Measurements from ENCODE around the gene SMIM10L2A. TPM values are rescaled to one million over a fixed set of nuclear protein-coding genes. Genes with fewer than 3 reads are reported as not detected.
A peak's percentile ranks its signal among the peaks of the same experiment; 100 is the strongest.
"Not testable (repeated sequence)": the region's sequence is repeated elsewhere in the genome, so short reads cannot be mapped to it uniquely, and the experiment has no call there.

SMIM10L2A gene
- total RNA-seq, 1 donor from 2014 or later: 1.5 TPM

GRCh38 chrX:135420831-135421230, 913 bp upstream of the SMIM10L2A start:
- TF ChIP-seq POLR2AphosphoS5 (IDR thresholded peaks at IDR 0.05; ENCODE audit: insufficient read depth in 1 of 2, low read depth in 1 of 2) (no peak), POLR2A (IDR thresholded peaks at IDR 0.05) (no peak), CTCF (IDR thresholded peaks at IDR 0.05) (no peak)
- peak in 1 of 2 donors; percentile 29 for DNase-seq (ENCODE audit: extremely low spot score in 2 of 2)
- H3K36me3 ChIP-seq: no peaks in the 10 kb centered on the region
- no peaks in the 10 kb centered on the region for H3K27me3 ChIP-seq
- intact Hi-C loops (cut with DNase I): no loop called here
- H3K9me3 ChIP-seq: no peaks in the 10 kb centered on the region
- peaks cover 5% of the 10 kb centered on the region for H3K4me1 ChIP-seq
- H3K4me3 ChIP-seq: no peak overlapping the region
- no peak overlapping the region for H3K27ac ChIP-seq

DNA sequence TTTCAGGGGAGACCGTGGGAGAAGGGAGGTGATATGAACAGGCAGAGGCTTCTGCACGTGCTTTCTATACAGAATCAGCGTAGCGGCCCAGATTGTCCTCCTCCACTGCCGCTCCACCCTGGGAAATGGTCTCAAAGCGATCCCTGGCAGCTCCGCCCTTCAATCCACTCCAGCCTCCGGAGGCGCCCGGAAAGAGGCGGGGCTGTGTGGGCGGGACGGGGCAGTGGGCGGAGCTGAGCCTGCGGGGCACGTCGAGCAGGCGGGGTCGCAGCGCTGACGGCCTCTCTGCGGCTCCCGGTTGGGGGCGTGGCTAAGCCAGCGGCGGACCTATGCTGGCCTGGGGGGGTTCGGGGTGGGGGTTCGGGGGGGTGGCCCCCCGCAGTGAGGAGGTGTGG, 210 bp upstream of the SMIM10L2A start:
- no peaks in the 10 kb centered on the region for H3K27me3 ChIP-seq
- H3K4me1 ChIP-seq: peaks cover 5% of the 10 kb centered on the region
- H3K9me3 ChIP-seq: no peaks in the 10 kb centered on the region
- TF ChIP-seq POLR2AphosphoS5 (IDR thresholded peaks at IDR 0.05; ENCODE audit: insufficient read depth in 1 of 2, low read depth in 1 of 2) (peak in 1 of 2 donors; percentile 43), POLR2A (IDR thresholded peaks at IDR 0.05) (no peak)
- no peak for DNase-seq (ENCODE audit: extremely low spot score in 2 of 2)
- H3K36me3 ChIP-seq: no peaks in the 10 kb centered on the region
- intact Hi-C loops (cut with DNase I): no loop called here
- peak overlapping the region; percentile 49 to 58 for H3K4me3 ChIP-seq
- no peak overlapping the region for H3K27ac ChIP-seq

- intact Hi-C loops (cut with DNase I); H3K36me3 ChIP-seq: not testable (repeated sequence)
These were observed 1.0 kb downstream of the SMIM10L2A start for GRCh38 chrX:135422810-135423168.

DNA sequence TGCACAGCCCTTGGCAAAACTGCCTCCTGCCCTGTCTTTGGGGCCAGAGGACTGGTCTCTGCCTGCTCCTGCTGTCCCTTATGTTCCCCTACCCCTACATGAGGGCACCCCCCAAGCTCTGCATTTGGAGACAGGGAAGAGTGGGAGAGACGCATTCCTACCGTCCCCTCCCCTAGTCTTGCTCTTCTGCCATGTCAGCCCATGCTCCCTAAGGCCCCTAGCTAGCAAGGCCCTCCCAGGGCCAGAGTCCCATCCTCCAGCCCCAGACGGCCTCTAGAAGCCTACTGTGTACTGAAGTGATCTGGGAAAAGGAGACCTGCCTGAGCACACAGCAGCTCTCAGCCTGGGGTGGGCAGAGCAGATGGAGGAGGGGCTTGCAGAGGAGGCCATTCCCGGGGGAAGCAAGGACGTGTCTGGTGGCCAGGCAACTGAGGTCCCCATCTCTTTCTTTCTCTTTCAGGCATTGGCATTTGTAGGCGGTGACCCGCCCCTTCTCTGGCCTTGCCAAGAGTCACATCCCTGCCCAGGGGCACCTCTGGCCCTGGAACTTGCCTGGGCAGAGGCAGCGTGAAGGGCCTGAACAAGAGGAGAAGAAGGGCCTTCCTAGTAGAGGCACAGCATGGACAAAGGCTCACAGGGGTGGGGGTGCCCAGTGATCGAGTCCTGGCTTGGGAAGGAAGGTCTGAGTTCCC, 1.6 kb downstream of the SMIM10L2A start:
- H3K4me1 ChIP-seq; H3K36me3 ChIP-seq; DNase-seq (ENCODE audit: extremely low spot score in 2 of 2); H3K4me3 ChIP-seq; H3K27ac ChIP-seq; H3K27me3 ChIP-seq; H3K9me3 ChIP-seq; intact Hi-C loops (cut with DNase I): not testable (repeated sequence)

More at GRCh38 chrX:135422810-135423168, 1.0 kb downstream of the SMIM10L2A start:
- Histone ChIP-seq H3K27ac (peak overlapping the region; percentile 36), H3K4me3 (peak overlapping the region; percentile 49 to 58)
- H3K27me3 ChIP-seq; H3K9me3 ChIP-seq; H3K4me1 ChIP-seq; DNase-seq (ENCODE audit: extremely low spot score in 2 of 2): not testable (repeated sequence)

- Histone ChIP-seq H3K9me3 (no peaks in the 10 kb centered on the region), H3K36me3 (no peaks in the 10 kb centered on the region), H3K4me3 (no peak overlapping the region), H3K27me3 (no peaks in the 10 kb centered on the region), H3K27ac (no peak overlapping the region), H3K4me1 (peaks cover 5% of the 10 kb centered on the region)
- intact Hi-C loops (cut with DNase I): no loop called here
- no peak for DNase-seq (ENCODE audit: extremely low spot score in 2 of 2)
- TF ChIP-seq POLR2A (IDR thresholded peaks at IDR 0.05) (no peak), POLR2AphosphoS5 (IDR thresholded peaks at IDR 0.05; ENCODE audit: insufficient read depth in 1 of 2, low read depth in 1 of 2) (no peak), CTCF (IDR thresholded peaks at IDR 0.05) (no peak)
These were observed 2.7 kb downstream of the SMIM10L2A start for GRCh38 chrX:135424469-135424868.

- no peak overlapping the region for H3K4me3 ChIP-seq
- no peaks in the 10 kb centered on the region for H3K27me3 ChIP-seq
- no peak for TF ChIP-seq POLR2A (IDR thresholded peaks at IDR 0.05)
- no peak for TF ChIP-seq CTCF (IDR thresholded peaks at IDR 0.05)
- no peak for TF ChIP-seq POLR2AphosphoS5 (IDR thresholded peaks at IDR 0.05; ENCODE audit: insufficient read depth in 1 of 2, low read depth in 1 of 2)
- no peaks in the 10 kb centered on the region for H3K9me3 ChIP-seq
- no peak for DNase-seq (ENCODE audit: extremely low spot score in 2 of 2)
- no peak overlapping the region for H3K27ac ChIP-seq
- no peaks in the 10 kb centered on the region for H3K36me3 ChIP-seq
- peaks cover 5% of the 10 kb centered on the region for H3K4me1 ChIP-seq
- intact Hi-C loops (cut with DNase I): no loop called here
These were observed 3.6 kb downstream of the SMIM10L2A start for GRCh38 chrX:135425026-135425965.
